Cardiac fibroblast (primary cell): ENCODE measurements around the gene ARSH.

Experiments
- DNase-seq, 2 donors: peaks; one replicate each; pipeline versions ENCODE4 v3.0.0 to v3.0.0-alpha.2; 2010; ENCODE audit warnings: low read depth in 2 of 2
- H3K4me3 ChIP-seq, 2 donors: replicated peaks in 1 of 2; 1 replicate in 1 of 2; 2 replicates in 1 of 2; pipeline ENCODE4 v1.5.1; 2011; ENCODE audit warnings: low read depth in 2 of 2, low read length in 2 of 2, mild to moderate bottlenecking in 2 of 2, moderate library complexity in 1 of 2
- TF ChIP-seq, protein P1 (sequence below): IDR thresholded peaks from one replicate; pipeline ENCODE4 v1.5.1; 2011; ENCODE audit warnings: low read depth, mild to moderate bottlenecking, low read length, inconsistent platforms

Gene ARSH

DNA sequence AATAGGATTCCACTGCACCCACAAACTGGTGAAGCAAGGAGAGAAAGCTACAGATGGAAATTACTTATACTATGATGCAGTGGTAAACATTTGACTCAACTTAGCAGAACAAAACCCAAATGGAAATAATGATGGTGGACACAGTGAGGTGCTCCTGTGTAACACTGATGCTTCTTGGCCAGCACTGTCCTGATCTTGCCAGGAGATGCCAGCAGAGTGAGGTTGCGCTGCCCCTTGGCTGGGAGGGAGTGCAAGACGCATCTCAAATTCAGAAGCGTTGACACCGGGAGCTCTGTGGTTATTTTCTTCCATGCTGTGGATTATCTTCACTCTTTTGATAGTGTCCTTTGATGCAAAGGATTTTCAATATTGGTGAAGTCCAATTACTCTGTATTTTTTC, 22.0 kb upstream of the ARSH start:
- TF ChIP-seq, protein P1, sequence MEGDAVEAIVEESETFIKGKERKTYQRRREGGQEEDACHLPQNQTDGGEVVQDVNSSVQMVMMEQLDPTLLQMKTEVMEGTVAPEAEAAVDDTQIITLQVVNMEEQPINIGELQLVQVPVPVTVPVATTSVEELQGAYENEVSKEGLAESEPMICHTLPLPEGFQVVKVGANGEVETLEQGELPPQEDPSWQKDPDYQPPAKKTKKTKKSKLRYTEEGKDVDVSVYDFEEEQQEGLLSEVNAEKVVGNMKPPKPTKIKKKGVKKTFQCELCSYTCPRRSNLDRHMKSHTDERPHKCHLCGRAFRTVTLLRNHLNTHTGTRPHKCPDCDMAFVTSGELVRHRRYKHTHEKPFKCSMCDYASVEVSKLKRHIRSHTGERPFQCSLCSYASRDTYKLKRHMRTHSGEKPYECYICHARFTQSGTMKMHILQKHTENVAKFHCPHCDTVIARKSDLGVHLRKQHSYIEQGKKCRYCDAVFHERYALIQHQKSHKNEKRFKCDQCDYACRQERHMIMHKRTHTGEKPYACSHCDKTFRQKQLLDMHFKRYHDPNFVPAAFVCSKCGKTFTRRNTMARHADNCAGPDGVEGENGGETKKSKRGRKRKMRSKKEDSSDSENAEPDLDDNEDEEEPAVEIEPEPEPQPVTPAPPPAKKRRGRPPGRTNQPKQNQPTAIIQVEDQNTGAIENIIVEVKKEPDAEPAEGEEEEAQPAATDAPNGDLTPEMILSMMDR, result no peak
- DNase-seq, result no peak
- H3K4me3 ChIP-seq, result no peak overlapping the region

DNA sequence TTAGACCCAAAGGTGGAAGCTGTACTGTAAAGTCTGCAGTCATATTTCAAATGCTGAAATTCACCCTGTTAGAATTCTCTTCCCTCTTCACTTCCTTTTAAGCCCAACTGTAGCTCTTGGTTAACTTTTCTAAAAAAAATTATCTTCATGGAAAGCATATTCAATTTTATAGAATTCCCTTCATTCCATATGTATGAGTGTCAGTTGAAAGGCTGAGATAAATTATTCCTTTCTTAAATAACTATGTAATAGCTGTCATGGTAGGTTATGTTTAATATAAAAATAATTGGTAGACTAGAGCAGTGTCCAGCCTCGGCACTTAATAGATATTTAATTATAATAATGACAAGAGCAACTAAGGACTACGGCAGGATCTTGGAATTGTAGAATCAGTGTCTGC, 16.8 kb upstream of the ARSH start:
- TF ChIP-seq, protein P1, result no peak

DNA sequence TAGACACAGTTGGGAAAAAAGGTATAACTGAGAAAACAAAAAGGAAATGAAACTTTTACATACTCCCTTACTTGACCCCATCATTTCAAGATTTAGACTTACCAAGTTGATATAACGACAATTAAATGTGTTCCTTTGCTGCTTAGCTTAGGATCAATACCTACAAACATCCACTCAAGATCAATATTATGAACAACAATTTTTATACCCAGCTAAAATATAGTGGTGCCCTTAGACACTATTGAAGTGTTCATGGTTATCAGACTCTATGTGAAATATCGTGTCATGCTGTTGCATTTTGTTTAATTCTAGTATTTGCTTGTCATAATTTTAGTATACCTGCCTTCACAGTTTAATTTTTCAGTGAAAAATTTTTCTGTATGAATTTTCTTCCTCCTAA, 4.2 kb downstream of the ARSH start:
- no peak for DNase-seq
- TF ChIP-seq, protein P1, result no peak
- no peak overlapping the region for H3K4me3 ChIP-seq

More for the DNA sequence above, 16.8 kb upstream of the ARSH start:
- DNase-seq, result no peak
- no peak overlapping the region for H3K4me3 ChIP-seq

DNA sequence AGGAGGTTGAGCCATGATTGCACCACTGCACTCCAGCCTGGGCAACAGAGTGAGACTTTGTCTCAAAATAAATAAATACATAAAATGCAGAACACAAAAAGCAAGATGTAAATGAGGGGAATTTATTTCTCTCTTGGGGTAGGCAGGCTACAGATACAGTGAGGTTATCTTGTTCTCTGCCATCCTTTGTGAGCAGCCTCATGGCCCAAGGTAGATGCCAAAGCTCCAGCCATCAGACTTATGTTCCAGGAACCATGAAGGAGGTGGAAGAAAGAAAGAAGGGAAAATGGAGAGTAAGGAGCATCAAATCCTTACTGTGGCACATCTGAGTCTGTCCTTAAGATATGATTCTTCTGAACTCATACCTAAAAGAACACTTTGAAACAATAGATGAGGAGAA, 11.1 kb downstream of the ARSH start:
- TF ChIP-seq, protein P1, result no peak
- no peak overlapping the region for H3K4me3 ChIP-seq
- no peak for DNase-seq

DNA sequence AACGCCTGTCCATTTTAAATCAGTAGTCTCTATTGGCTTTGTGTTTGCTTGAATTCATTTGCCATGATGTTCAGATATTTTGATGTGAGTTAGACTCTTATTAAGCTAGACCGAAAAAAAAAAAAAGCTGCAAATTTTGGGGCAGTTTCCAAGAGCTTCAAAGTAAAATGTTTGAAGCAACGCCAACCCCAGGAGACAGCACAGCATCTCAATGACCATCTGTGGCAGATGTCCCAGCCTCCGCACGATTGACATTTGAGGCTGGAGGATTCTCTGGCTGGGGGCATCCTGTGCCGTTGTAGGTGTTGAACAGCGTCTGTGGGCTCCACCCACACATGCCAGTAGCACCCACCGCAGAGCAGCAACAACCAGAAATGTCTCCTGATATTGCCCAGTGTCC, 17.8 kb downstream of the ARSH start:
- H3K4me3 ChIP-seq, result no peak overlapping the region
- DNase-seq, result no peak
- TF ChIP-seq, protein P1, result no peak

DNA sequence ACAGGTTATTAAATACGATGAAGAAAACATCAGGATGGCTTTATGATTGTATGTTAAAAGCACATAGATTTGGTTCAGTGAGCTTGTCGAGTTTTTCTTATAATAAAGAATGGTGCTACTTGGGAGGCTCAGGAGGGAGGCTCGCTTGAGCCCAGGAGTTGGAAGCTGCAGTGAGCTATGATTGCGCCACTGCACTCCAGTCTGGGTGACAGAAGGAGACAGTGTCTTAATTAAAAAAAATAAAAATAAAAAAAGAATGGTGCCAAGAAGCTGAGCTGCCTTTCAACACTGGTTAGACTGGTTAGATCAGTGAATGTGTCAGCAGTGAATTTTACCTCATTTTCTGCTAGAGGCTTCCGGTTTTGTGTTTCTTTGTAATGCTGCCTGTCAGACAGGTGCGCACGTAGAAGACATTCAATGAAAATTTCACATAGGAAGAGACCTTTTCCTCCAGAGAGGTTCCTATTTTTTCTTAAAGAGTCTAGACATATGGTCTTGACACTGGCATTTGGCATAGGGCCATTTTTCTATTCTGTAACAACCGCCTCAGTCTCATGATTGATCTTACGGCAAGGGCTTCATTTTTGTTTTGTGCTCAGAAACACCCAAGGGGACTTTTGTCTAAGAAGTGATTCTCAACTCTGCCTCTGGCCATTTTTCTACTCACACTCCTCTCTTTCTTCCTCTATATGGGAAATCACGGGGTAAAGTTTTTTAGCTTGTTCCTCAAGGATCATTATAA, 19.9 kb downstream of the ARSH start:
- H3K4me3 ChIP-seq, result no peak overlapping the region
- DNase-seq, result no peak
- TF ChIP-seq, protein P1, result no peak

DNA sequence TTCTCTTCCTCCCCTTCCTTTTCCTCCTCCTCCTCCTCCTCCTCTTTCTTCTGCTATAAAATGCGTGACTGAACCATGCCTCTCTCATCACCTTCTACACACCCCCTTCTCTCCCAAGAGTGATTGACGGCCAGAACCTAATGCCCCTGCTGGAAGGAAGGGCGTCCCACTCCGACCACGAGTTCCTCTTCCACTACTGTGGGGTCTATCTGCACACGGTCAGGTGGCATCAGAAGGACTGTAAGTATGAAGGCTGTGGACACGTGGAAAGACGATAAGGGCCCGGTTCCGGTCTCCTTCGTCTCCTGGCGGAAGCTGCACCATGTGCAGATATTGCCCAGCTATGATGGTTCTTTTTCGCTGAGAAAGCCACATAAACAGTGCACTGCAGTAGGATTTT, 22.8 kb downstream of the ARSH start:
- DNase-seq, result no peak
- no peak overlapping the region for H3K4me3 ChIP-seq
- TF ChIP-seq, protein P1, result no peak
